PC-3 (cell line): ENCODE results near the gene ACBD6. TPM values are rescaled to one million over a fixed set of nuclear protein-coding genes. Genes with fewer than 3 reads are reported as not detected.

Experiments used
- ATAC-seq: fragments of 200-7000 bp; cut with Tn5 transposase; 2 replicates; pipeline ENCODE4 v1.9.1; 2020; ENCODE audit warnings: mild to moderate bottlenecking, moderate library complexity
- BruUV-seq: library from RNA; stranded (reverse); fragments of 400-500 nt; replicated peaks from 2 replicates; lab custom pipeline; 2021; lab: Mats Ljungman, UMichigan
- CTCF ChIA-PET: fragments of 300-600 bp; sonication (Branson Sonifier 250); formaldehyde crosslinking; loops from one replicate; lab custom pipeline; 2022; ENCODE audit warnings: antibody characterized with exemption; lab: Charles Lee
- POLR2A ChIA-PET: fragments of 300-600 bp; sonication (Branson Sonifier 250); formaldehyde crosslinking; loops from one replicate; lab custom pipeline; 2022; ENCODE audit warnings: antibody characterized with exemption; ENCODE audit not compliant: unreplicated experiment; lab: Charles Lee
- DNase-seq: peaks from one replicate; pipeline ENCODE4 v3.0.0-alpha.2; 2015
- H2AFZ ChIP-seq: fragments of 300-600 bp; sonication (generic); 2 replicates; pipeline ENCODE4 v1.6.0; 2016; ENCODE audit warnings: antibody characterized with exemption, low read length
- H3F3A ChIP-seq: fragments of 300-600 bp; sonication (generic); one replicate; pipeline ENCODE4 v1.6.0; 2017; ENCODE audit warnings: antibody characterized with exemption, low read length, control low read depth, mild to moderate bottlenecking; ENCODE audit not compliant: unreplicated experiment
- H3K27ac ChIP-seq: fragments of 300-600 bp; sonication (generic); 2 replicates; pipeline ENCODE4 v1.5.1; 2016; ENCODE audit warnings: mild to moderate bottlenecking, low read length
- H3K27me3 ChIP-seq: fragments of 300-600 bp; sonication (generic); 2 replicates; pipeline ENCODE4 v1.6.1; 2016; ENCODE audit warnings: low read length, mixed read lengths
- H3K36me3 ChIP-seq: fragments of 300-600 bp; sonication (generic); 2 replicates; pipeline ENCODE4 v1.6.1; 2016; ENCODE audit warnings: low read depth, mixed run types, low read length, mixed read lengths
- H3K4me1 ChIP-seq: fragments of 300-600 bp; sonication (generic); 2 replicates; pipeline ENCODE4 v1.5.1; 2016; ENCODE audit warnings: low read length; ENCODE audit not compliant: insufficient read depth
- H3K4me2 ChIP-seq: fragments of 300-600 bp; sonication (generic); 2 replicates; pipeline ENCODE4 v1.6.0; 2016; ENCODE audit warnings: low read length
- H3K4me3 ChIP-seq: fragments of 300-600 bp; sonication (generic); 2 replicates; pipeline ENCODE4 v1.5.1; 2016; ENCODE audit warnings: mild to moderate bottlenecking, low read length, mixed read lengths
- H3K79me2 ChIP-seq: fragments of 300-600 bp; sonication (generic); 2 replicates; pipeline ENCODE4 v1.6.1; 2017; ENCODE audit warnings: low read length, mixed read lengths
- H3K9ac ChIP-seq: fragments of 300-600 bp; sonication (generic); 2 replicates; pipeline ENCODE4 v1.6.0; 2016; ENCODE audit warnings: mild to moderate bottlenecking, low read length
- H3K9me2 ChIP-seq: fragments of 300-600 bp; sonication (generic); replicated peaks from 2 replicates; pipeline ENCODE4 v1.6.1; 2016; ENCODE audit warnings: mixed run types, low read length, mixed read lengths
- H3K9me3 ChIP-seq: fragments of 300-600 bp; sonication (generic); 2 replicates; pipeline ENCODE4 v1.6.1; 2016; ENCODE audit warnings: low read length, mixed read lengths
- H4K20me1 ChIP-seq: fragments of 300-600 bp; sonication (generic); 2 replicates; pipeline ENCODE4 v1.6.1; 2016; ENCODE audit warnings: low read length, mixed read lengths
- EZH2 ChIP-seq: fragments of 300-600 bp; sonication (generic); IDR thresholded peaks from one replicate; pipeline ENCODE4 v1.6.1; 2017; ENCODE audit warnings: antibody characterized with exemption, mild to moderate bottlenecking, low read length; ENCODE audit not compliant: unreplicated experiment
- EZH2phosphoT487 ChIP-seq: fragments of 300-600 bp; sonication (generic); IDR thresholded peaks from 2 replicates; pipeline ENCODE4 v1.6.1; 2018; ENCODE audit warnings: mild to moderate bottlenecking, antibody characterized with exemption, low read length, borderline replicate concordance
- intact Hi-C: fragments of 100-400 bp; cut with micrococcal nuclease; formaldehyde crosslinking; loops from 2 replicates; pipeline ENCODE4 v1.9.0; 2023
- total RNA-seq: library from RNA; depleted of rRNA; stranded (reverse); fragments of >200 nt; gene quantifications from 2 replicates; pipeline ENCODE4 v1.2.3, GENCODE V29; 2014
- TF ChIP-seq, protein P1 (sequence below): fragments of 300-600 bp; sonication (generic); conservative IDR thresholded peaks from 2 replicates; pipeline ENCODE4 v1.5.1; 2017; ENCODE audit warnings: antibody characterized with exemption, low read depth, mild to moderate bottlenecking, low read length

Gene ACBD6
- total RNA-seq, 1 experiment from 2014 or later = 43.3 TPM

DNA sequence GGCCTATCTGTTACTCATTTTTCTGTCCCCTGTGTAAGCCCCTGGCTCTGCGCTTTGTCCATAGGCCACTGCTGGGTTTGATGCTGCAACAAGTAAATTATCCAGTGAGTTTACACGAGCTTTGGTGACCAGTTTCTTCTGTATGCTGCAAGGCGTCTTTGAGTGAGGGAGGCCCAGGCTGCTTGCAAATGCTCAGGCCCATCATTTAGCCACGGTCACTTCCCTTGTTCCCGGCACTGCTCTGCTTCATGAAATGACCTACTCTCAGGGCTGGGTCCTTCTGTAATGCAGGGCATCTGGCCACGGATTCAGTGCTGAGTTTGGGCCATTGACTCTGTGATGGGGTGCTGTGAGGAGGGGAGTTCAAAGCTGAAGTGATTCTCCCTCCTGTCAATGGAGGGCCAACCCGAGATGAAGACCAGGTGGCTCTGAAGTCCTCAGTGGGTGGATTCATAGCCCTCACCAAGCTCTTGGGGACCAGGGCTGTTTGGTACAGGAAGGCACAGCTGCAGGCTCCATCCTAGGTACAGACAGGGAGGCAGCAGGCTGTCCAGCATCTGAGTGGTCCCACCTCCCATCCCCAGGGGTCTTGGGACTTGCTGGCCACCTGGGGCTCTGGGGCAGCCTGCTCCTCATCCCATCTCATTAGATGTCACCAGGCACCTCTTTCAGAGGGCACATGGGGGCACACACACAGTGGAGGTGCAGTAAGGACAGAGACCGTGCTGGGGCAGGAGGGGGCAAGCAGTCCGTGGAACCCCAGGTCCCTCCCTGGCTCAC lies 250.7 kb downstream of the ACBD6 start:
- Histone ChIP-seq H4K20me1 (no peaks in the 10 kb centered on the region), H2AFZ (no peak overlapping the region), H3K4me1 (peaks cover 12% of the 10 kb centered on the region), H3K79me2 (no peaks in the 10 kb centered on the region), H3K9ac (no peak overlapping the region), H3K9me3 (no peaks in the 10 kb centered on the region), H3K4me2 (no peak overlapping the region), H3F3A (peaks cover 2% of the 10 kb centered on the region), H3K36me3 (no peaks in the 10 kb centered on the region; the same call in 1 of the 2 replicates), H3K4me3 (no peak overlapping the region), H3K9me2 (no peaks in the 10 kb centered on the region), H3K27me3 (no peaks in the 10 kb centered on the region), H3K27ac (no peak overlapping the region)
- DNase-seq (no peak), ATAC-seq (no peak)
- intact Hi-C loops = loop anchor here (1.0 to 2.0 kb wide), 2 partner anchors 165 to 231 kb away; no protein-coding TSS in a partner anchor
- ChIA-PET POLR2A (interaction anchor here (0.6 kb wide), 1 partner anchor 97 kb away, joined by 3 read pairs; the partner anchor contains the start of gene QSOX1), CTCF (interaction anchor here (1.2 kb wide), 1 partner anchor 10 kb away, joined by 5 read pairs; no protein-coding TSS in a partner anchor)
- no TSS peak for BruUV-seq
- TF ChIP-seq, protein P1, sequence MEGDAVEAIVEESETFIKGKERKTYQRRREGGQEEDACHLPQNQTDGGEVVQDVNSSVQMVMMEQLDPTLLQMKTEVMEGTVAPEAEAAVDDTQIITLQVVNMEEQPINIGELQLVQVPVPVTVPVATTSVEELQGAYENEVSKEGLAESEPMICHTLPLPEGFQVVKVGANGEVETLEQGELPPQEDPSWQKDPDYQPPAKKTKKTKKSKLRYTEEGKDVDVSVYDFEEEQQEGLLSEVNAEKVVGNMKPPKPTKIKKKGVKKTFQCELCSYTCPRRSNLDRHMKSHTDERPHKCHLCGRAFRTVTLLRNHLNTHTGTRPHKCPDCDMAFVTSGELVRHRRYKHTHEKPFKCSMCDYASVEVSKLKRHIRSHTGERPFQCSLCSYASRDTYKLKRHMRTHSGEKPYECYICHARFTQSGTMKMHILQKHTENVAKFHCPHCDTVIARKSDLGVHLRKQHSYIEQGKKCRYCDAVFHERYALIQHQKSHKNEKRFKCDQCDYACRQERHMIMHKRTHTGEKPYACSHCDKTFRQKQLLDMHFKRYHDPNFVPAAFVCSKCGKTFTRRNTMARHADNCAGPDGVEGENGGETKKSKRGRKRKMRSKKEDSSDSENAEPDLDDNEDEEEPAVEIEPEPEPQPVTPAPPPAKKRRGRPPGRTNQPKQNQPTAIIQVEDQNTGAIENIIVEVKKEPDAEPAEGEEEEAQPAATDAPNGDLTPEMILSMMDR = no peak
- no peak for TF ChIP-seq EZH2phosphoT487

DNA sequence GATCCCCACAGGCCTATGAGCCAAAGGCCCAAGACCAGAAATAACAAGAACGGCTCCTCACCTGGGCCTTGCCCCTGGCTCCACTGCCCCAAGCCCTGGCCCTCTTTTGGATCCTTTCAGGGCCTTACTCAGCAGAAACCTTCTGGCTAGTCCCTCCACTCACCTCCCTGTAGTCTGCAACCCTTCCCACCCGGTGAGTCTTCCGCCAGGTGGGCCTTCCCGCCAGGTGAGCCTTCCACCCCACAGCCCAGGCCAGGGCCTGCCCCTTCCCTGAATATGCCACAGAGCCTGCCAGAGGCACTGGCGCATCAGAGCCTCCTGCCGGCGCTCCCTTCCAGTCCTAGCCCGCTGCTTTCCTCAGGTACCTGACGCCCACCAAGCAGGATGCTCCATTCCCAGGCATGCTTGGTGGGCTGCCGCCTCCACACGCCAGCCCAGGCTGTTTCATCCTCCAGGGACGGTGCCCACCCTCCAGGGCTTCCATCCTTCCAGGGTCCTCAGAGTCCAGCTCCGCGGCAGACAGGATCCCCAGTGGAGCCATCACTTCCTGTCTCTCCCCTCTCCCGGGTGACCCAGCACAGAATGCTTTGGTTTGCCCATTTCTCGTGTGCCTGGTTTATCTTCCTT lies 251.4 kb downstream of the ACBD6 start:
- ChIA-PET CTCF (no interaction called here), POLR2A (no interaction called here)
- Histone ChIP-seq H3K9ac (no peak overlapping the region), H2AFZ (no peak overlapping the region), H3K9me2 (no peaks in the 10 kb centered on the region), H3K4me2 (no peak overlapping the region), H3K27me3 (no peaks in the 10 kb centered on the region), H3K4me3 (no peak overlapping the region), H3K27ac (no peak overlapping the region), H3K9me3 (no peaks in the 10 kb centered on the region), H3K36me3 (no peaks in the 10 kb centered on the region; the same call in 1 of the 2 replicates), H3F3A (peaks cover 4% of the 10 kb centered on the region), H3K79me2 (no peaks in the 10 kb centered on the region), H4K20me1 (no peaks in the 10 kb centered on the region), H3K4me1 (peaks cover 13% of the 10 kb centered on the region)
- DNase-seq (no peak), ATAC-seq (no peak)
- TF ChIP-seq EZH2phosphoT487 = no peak
- TF ChIP-seq EZH2 = no peak
- TF ChIP-seq, protein P1 = no peak
- no TSS peak for BruUV-seq
- intact Hi-C loops = no loop called here

DNA sequence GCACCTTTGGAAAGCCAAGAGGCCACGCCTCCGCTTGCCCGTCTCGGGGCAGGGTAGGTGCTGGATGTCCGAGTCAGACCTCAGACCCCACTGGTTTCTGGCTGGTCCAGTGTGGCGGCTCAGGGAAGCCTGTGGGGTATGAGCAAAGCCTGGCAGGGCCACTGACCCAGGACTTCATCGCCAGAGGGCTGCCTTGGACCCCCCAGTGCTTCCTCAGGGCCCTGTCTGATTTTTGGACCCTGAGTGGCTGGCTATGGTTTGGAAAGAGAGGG lies 251.9 kb downstream of the ACBD6 start:
- no peaks in the 10 kb centered on the region for H3K79me2 ChIP-seq
- H4K20me1 ChIP-seq = no peaks in the 10 kb centered on the region
- H3K36me3 ChIP-seq = no peaks in the 10 kb centered on the region; the same call in 1 of the 2 replicates
- ChIA-PET CTCF (no interaction called here), POLR2A (no interaction called here)
- no peak overlapping the region for H3K9ac ChIP-seq
- H3K27ac ChIP-seq = no peak overlapping the region
- H3K9me3 ChIP-seq = no peaks in the 10 kb centered on the region
- no peak overlapping the region for H3K4me2 ChIP-seq
- H3K9me2 ChIP-seq = no peaks in the 10 kb centered on the region
- intact Hi-C loops = no loop called here
- H3K4me1 ChIP-seq = peaks cover 13% of the 10 kb centered on the region
- H3K4me3 ChIP-seq = no peak overlapping the region
- H2AFZ ChIP-seq = no peak overlapping the region
- ATAC-seq = no peak
- H3K27me3 ChIP-seq = no peaks in the 10 kb centered on the region
- H3F3A ChIP-seq = peaks cover 4% of the 10 kb centered on the region
- BruUV-seq = no TSS peak
- TF ChIP-seq EZH2phosphoT487 (no peak), EZH2 (no peak)
- TF ChIP-seq, protein P1 = no peak
- DNase-seq = no peak
